DOHH2 (cell line): ENCODE results near the gene SYNGR1.

Experiments used
- CTCF ChIP-seq: fragments of 200-600 bp; sonication (generic); IDR thresholded peaks from one replicate; pipeline ENCODE4 v1.5.1; 2014; ENCODE audit warnings: antibody characterized with exemption, mild to moderate bottlenecking, low read depth, low read length; ENCODE audit not compliant: poor library complexity, severe bottlenecking
- EZH2phosphoT487 ChIP-seq: fragments of 200-600 bp; sonication (generic); IDR thresholded peaks from 2 replicates; pipeline ENCODE4 v1.6.1; 2017; ENCODE audit warnings: borderline replicate concordance, mild to moderate bottlenecking, antibody characterized with exemption, low read length, moderate library complexity, mixed read lengths

DNA sequence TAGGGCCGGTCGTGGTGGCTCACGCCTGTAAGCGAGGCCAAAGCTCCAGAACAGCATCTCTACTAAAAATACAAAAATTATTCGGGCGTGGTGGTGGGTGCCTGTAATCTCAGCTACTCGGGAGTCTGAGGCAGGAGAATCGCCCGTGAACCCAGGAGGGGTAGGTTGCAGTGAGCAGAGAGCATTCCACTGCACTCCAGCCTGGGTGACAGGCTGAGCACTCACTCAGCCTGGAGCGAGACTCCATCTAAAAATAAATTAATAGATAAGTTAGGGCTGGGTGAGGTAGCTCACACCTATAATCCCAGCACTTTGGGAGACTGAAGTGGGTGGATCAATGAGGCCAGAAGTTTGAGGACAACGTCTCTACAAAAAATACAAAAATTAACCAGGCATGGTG is 39.6 kb downstream of the SYNGR1 start:
- no peak for TF ChIP-seq CTCF
- no peak for TF ChIP-seq EZH2phosphoT487
